ENCODE data around the gene C19orf44.
"Not testable (repeated sequence)": the region's sequence is repeated elsewhere in the genome, so short reads cannot be mapped to it uniquely, and the experiment has no call there.

Gene C19orf44

DNA sequence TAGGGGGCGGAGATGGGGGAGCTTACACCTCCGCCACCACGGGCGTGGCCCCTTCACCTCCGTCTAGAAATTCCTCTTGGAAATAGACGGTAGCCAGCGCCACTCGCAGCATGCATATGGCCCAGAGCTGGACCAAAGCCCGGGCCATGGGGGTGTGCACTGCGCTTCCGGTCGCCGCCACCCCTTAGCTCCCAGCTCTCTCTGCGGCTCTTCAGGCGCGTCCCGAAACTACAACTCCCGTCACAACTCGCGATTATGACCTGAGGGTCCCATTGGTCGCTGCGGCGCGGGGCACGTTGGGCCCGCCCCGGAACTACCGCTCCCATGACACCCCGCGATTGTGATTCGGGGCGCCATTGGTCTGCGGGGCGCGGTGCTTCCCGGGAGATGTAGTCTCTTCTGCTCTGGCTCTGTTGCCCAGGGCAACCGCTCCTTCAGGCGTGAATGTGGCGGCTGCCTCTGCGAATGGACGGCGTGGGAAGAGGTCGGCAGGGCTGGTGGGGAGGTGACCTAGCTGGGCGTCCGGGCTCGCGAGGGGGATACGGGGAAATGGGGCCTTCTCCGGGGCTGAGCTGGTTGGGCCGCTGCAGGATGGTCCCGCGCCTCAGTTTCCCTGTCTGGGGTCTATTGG, at the start of gene C19orf44, which contains the start of gene CALR3:
Gene C19orf44 (plus strand): TSS at position 413 of the 631 bp plus-strand sequence. CDS start 4,399 bp downstream, outside the sequence.
Gene CALR3 (minus strand): TSS at position 186 of the 631 bp plus-strand sequence. CDS start 38 bp downstream, at position 148.
- peak within 1 kb of the TSS; percentile 77 for H3K4me3 ChIP-seq (ENCODE audit: low read depth, low read length)
- DNase-seq (ENCODE audit: low read depth): peak; percentile 98
- TF ChIP-seq CTCF (IDR thresholded peaks at IDR 0.05; ENCODE audit: low read depth, low read length) (no peak), POLR2A (IDR thresholded peaks at IDR 0.05; ENCODE audit: extremely low read depth, insufficient read length) (peak; percentile 55), MYC (IDR thresholded peaks at IDR 0.05; ENCODE audit: low read depth, low read length) (peak; percentile 66; the same call in 1 of the 2 replicates)
- TF ChIP-seq, protein P1, sequence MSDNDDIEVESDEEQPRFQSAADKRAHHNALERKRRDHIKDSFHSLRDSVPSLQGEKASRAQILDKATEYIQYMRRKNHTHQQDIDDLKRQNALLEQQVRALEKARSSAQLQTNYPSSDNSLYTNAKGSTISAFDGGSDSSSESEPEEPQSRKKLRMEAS (IDR thresholded peaks at IDR 0.05; ENCODE audit: low read depth, low read length): peak; percentile 17; the same call in 1 of the 2 replicates

GRCh38 chr19:16446724-16447368, 49.3 kb upstream of the C19orf44 start:
- peak overlapping the region; percentile 26 for H3K4me3 ChIP-seq (ENCODE audit: low read depth, low read length)
- DNase-seq (ENCODE audit: low read depth): peak; percentile 93
- TF ChIP-seq, protein P1 (IDR thresholded peaks at IDR 0.05; ENCODE audit: low read depth, low read length): peak; percentile 96
- TF ChIP-seq MYC (IDR thresholded peaks at IDR 0.05; ENCODE audit: low read depth, low read length) (peak; percentile 93), POLR2A (IDR thresholded peaks at IDR 0.05; ENCODE audit: extremely low read depth, insufficient read length) (peak; percentile 20), CTCF (IDR thresholded peaks at IDR 0.05; ENCODE audit: low read depth, low read length) (no peak)

DNA sequence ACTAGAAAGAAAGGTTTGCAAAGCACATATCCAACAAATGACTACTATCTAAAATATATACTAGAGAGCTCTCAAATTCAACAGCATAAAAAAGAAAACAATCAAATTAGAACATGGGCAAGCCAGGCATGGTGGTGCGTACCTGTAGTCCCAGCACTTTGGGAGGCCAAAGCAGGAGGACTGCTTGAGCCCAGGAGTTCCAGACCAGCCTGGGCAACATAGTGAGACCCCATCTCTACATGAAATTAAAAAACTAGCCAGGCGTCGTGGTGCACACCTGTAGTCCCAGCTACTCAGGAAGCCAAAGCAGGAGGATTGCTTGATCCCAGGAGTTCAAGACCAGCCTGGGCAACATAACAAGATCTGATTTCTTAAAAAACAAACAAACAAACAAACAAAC, 47.3 kb upstream of the C19orf44 start:
- not testable (repeated sequence) for H3K4me3 ChIP-seq (ENCODE audit: low read depth, low read length); DNase-seq (ENCODE audit: low read depth)

DNA sequence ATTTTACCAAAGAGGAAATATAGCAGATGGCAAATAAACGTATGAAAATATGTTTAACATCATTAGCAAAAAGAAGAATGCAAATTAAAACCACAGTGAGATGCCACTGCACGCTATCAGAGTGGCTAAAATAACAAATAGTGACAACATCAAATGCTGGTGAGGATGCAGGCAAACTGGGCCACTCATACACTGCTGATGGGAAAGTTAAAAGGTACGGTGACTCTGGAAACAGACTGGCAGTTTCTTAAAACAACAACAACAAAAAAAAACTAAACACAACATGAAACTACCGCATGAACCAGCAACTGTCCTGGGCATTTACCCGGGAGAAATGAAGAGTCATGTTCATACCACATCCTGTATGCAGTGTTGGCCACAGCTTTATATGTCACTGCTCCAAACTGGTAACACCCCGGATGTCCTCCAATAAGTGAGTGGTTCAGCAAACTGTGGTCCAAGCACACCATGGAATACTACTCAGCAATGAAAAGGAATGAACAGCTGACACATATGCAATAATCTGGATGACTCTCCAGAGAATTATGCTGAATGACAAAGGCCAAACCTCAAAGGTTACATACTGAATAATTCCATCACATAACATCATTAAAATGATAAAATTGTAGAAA, 46.7 kb upstream of the C19orf44 start:
- DNase-seq (ENCODE audit: low read depth): peak; percentile 81
- H3K4me3 ChIP-seq (ENCODE audit: low read depth, low read length): no peak overlapping the region
- TF ChIP-seq CTCF (IDR thresholded peaks at IDR 0.05; ENCODE audit: low read depth, low read length): no peak
- TF ChIP-seq, protein P1 (IDR thresholded peaks at IDR 0.05; ENCODE audit: low read depth, low read length): no peak

- DNase-seq (ENCODE audit: low read depth): no peak
- H3K4me3 ChIP-seq (ENCODE audit: low read depth, low read length): no peak overlapping the region
These were observed 43.9 kb upstream of the C19orf44 start for GRCh38 chr19:16452325-16452724.

More at GRCh38 chr19:16452325-16452724, 43.9 kb upstream of the C19orf44 start:
- TF ChIP-seq CTCF (IDR thresholded peaks at IDR 0.05; ENCODE audit: low read depth, low read length): no peak
- no peak for TF ChIP-seq MYC (IDR thresholded peaks at IDR 0.05; ENCODE audit: low read depth, low read length)
- TF ChIP-seq POLR2A (IDR thresholded peaks at IDR 0.05; ENCODE audit: extremely low read depth, insufficient read length): no peak
- TF ChIP-seq, protein P1 (IDR thresholded peaks at IDR 0.05; ENCODE audit: low read depth, low read length): no peak
